IMR-90 (cell line): ENCODE results near the gene CLCN5. TPM values are rescaled to one million over a fixed set of nuclear protein-coding genes. Genes with fewer than 3 reads are reported as not detected.

Experiments used
- ATAC-seq: fragments of 200-7000 bp; cut with Tn5 transposase; 2 replicates; pipeline ENCODE4 v1.9.1; 2020; ENCODE audit warnings: low read depth, mild to moderate bottlenecking, moderate library complexity
- BruUV-seq: library from RNA; stranded (reverse); fragments of 400-500 nt; replicated peaks from 2 replicates; lab custom pipeline; 2021; lab: Mats Ljungman, UMichigan
- CTCF ChIA-PET: fragments of 300-600 bp; formaldehyde crosslinking; extraction: SDS; loops from one replicate; lab custom pipeline; 2021; ENCODE audit warnings: antibody characterized with exemption; lab: Yijun Ruan, JAX
- POLR2A ChIA-PET: fragments of 300-600 bp; sonication (Branson Sonifier 250); formaldehyde crosslinking; loops from one replicate; lab custom pipeline; 2022; ENCODE audit warnings: antibody characterized with exemption; ENCODE audit not compliant: unreplicated experiment; lab: Charles Lee
- DNase-seq: peaks from one replicate; pipeline ENCODE4 v3.0.0; 2013
- H2AFZ ChIP-seq: replicated peaks from 2 replicates; pipeline ENCODE3; 2013; ENCODE audit warnings: low read length, mild to moderate bottlenecking; ENCODE audit not compliant: poor library complexity
- H2AK5ac ChIP-seq: 2 replicates; pipeline ENCODE4 v1.6.1; 2013; ENCODE audit warnings: low read depth, low read length, inconsistent platforms
- H2AK9ac ChIP-seq: replicated peaks from 2 replicates; pipeline ENCODE3; 2013; ENCODE audit warnings: mild to moderate bottlenecking, low read depth, low read length, moderate library complexity; ENCODE audit not compliant: poor library complexity
- H2BK120ac ChIP-seq: 2 replicates; pipeline ENCODE4 v1.6.1; 2013; ENCODE audit warnings: low read depth, low read length, inconsistent platforms
- H2BK15ac ChIP-seq: 3 replicates; pipeline ENCODE4 v1.6.1; 2013; ENCODE audit warnings: low read depth, low read length, inconsistent platforms
- H2BK20ac ChIP-seq: 2 replicates; pipeline ENCODE4 v1.6.1; 2013; ENCODE audit warnings: low read depth, mild to moderate bottlenecking, inconsistent platforms, low read length, moderate library complexity
- H2BK5ac ChIP-seq: 2 replicates; pipeline ENCODE4 v1.6.1; 2013; ENCODE audit warnings: mild to moderate bottlenecking, low read depth, low read length, inconsistent platforms; ENCODE audit not compliant: poor library complexity, severe bottlenecking
- H3K14ac ChIP-seq: replicated peaks from 2 replicates; pipeline ENCODE4 v1.6.1; 2013; ENCODE audit warnings: low read depth, low read length, inconsistent platforms
- H3K18ac ChIP-seq: 2 replicates; pipeline ENCODE4 v1.6.1; 2013; ENCODE audit warnings: low read depth, low read length, control low read depth
- H3K23ac ChIP-seq: 2 replicates; pipeline ENCODE4 v1.6.1; 2013; ENCODE audit warnings: low read depth, low read length, inconsistent platforms
- H3K27ac ChIP-seq: 2 replicates; pipeline ENCODE4 v1.5.1; 2013; ENCODE audit warnings: mild to moderate bottlenecking, control low read depth, low read length; ENCODE audit not compliant: insufficient read depth
- H3K27me3 ChIP-seq: 2 replicates; pipeline ENCODE4 v1.6.1; 2013; ENCODE audit warnings: low read length; ENCODE audit not compliant: control insufficient read depth, insufficient read depth
- H3K36me3 ChIP-seq: 2 replicates; pipeline ENCODE4 v1.6.1; 2013; ENCODE audit warnings: low read length, mixed read lengths; ENCODE audit not compliant: control insufficient read depth, insufficient read depth
- H3K4ac ChIP-seq: 2 replicates; pipeline ENCODE4 v1.6.1; 2013; ENCODE audit warnings: low read depth, low read length, inconsistent platforms
- H3K4me1 ChIP-seq: 2 replicates; pipeline ENCODE4 v1.6.1; 2013; ENCODE audit warnings: low read length, mixed read lengths; ENCODE audit not compliant: control insufficient read depth, insufficient read depth
- H3K4me2 ChIP-seq: 2 replicates; pipeline ENCODE4 v1.6.1; 2013; ENCODE audit warnings: low read depth, mild to moderate bottlenecking, control low read depth, low read length, moderate library complexity
- H3K4me3 ChIP-seq: 2 replicates; pipeline ENCODE4 v1.5.1; 2013; ENCODE audit warnings: low read depth, mild to moderate bottlenecking, control low read depth, low read length, moderate library complexity; ENCODE audit not compliant: insufficient read depth
- H3K56ac ChIP-seq: 2 replicates; pipeline ENCODE4 v1.6.1; 2013; ENCODE audit warnings: low read length, inconsistent platforms; ENCODE audit not compliant: insufficient read depth; ENCODE audit errors: extremely low read depth
- H3K79me1 ChIP-seq, 2 experiments: 2 replicates each; pipeline ENCODE4 v1.6.1; 2013; ENCODE audit warnings: low read length in 2 of 2, inconsistent platforms in 1 of 2, low read depth in 1 of 2
- H3K9ac ChIP-seq: 2 replicates; pipeline ENCODE4 v1.6.1; 2013; ENCODE audit warnings: low read depth, low read length, control low read depth
- H3K9me1 ChIP-seq: 2 replicates; pipeline ENCODE4 v1.6.1; 2013; ENCODE audit warnings: low read length, inconsistent platforms; ENCODE audit not compliant: insufficient read depth
- H3K9me3 ChIP-seq: 2 replicates; pipeline ENCODE4 v1.6.1; 2013; ENCODE audit warnings: low read length; ENCODE audit not compliant: control insufficient read depth, insufficient read depth
- H4K20me1 ChIP-seq: 2 replicates; pipeline ENCODE4 v1.6.1; 2013; ENCODE audit warnings: low read length, inconsistent platforms; ENCODE audit not compliant: insufficient read depth
- H4K5ac ChIP-seq: 2 replicates; pipeline ENCODE4 v1.6.1; 2013; ENCODE audit warnings: mild to moderate bottlenecking, low read depth, low read length, control low read depth
- H4K8ac ChIP-seq, 2 experiments: 2 replicates each; pipeline ENCODE4 v1.6.1; 2013; ENCODE audit warnings: low read depth in 2 of 2, low read length in 2 of 2, control low read depth in 1 of 2, inconsistent platforms in 1 of 2
- H4K91ac ChIP-seq: 2 replicates; pipeline ENCODE4 v1.6.1; 2013; ENCODE audit warnings: low read depth, low read length, inconsistent platforms; ENCODE audit not compliant: insufficient read depth
- BHLHE40 ChIP-seq: fragments of 150-350 bp; IDR thresholded peaks from 2 replicates; pipeline ENCODE4 v1.6.1; 2016; ENCODE audit warnings: mild to moderate bottlenecking, low read depth, low read length
- CEBPB ChIP-seq: IDR thresholded peaks from 2 replicates; pipeline ENCODE4 v1.6.1; 2012; ENCODE audit warnings: low read depth, low read length, improper control_type of control experiment
- CHD1 ChIP-seq: IDR thresholded peaks from 2 replicates; pipeline ENCODE4 v1.6.1; 2012; ENCODE audit warnings: low read depth, low read length, improper control_type of control experiment
- FOS ChIP-seq: fragments of 150-350 bp; IDR thresholded peaks from 2 replicates; pipeline ENCODE4 v1.6.1; 2016; ENCODE audit warnings: low read depth, low read length
- MAFK ChIP-seq: IDR thresholded peaks from 2 replicates; pipeline ENCODE4 v1.6.1; 2012; ENCODE audit warnings: low read depth, low read length, improper control_type of control experiment
- MAZ ChIP-seq: IDR thresholded peaks from 2 replicates; pipeline ENCODE4 v1.6.1; 2012; ENCODE audit warnings: low read depth, mild to moderate bottlenecking, low read length, improper control_type of control experiment, moderate library complexity, borderline replicate concordance
- MXI1 ChIP-seq: IDR thresholded peaks from 2 replicates; pipeline ENCODE4 v1.6.1; 2012; ENCODE audit warnings: low read depth, mild to moderate bottlenecking, low read length, moderate library complexity, borderline replicate concordance
- NFE2L2 ChIP-seq: fragments of 150-350 bp; IDR thresholded peaks from 2 replicates; pipeline ENCODE4 v1.6.1; 2016; ENCODE audit warnings: low read depth, mild to moderate bottlenecking, low read length
- POLR2A ChIP-seq: IDR thresholded peaks from 2 replicates; pipeline ENCODE4 v1.6.1; 2012; ENCODE audit warnings: mild to moderate bottlenecking, low read depth, low read length
- RAD21 ChIP-seq: IDR thresholded peaks from 2 replicates; pipeline ENCODE4 v1.6.1; 2012; ENCODE audit warnings: low read length, improper control_type of control experiment
- RCOR1 ChIP-seq: IDR thresholded peaks from 2 replicates; pipeline ENCODE4 v1.6.1; 2012; ENCODE audit warnings: mild to moderate bottlenecking, low read length, improper control_type of control experiment; ENCODE audit not compliant: insufficient replicate concordance
- RFX5 ChIP-seq: IDR thresholded peaks from 2 replicates; pipeline ENCODE4 v1.8.0; 2012; ENCODE audit warnings: low read depth, mild to moderate bottlenecking, low read length, moderate library complexity
- SMC3 ChIP-seq: fragments of 150-350 bp; IDR thresholded peaks from 2 replicates; pipeline ENCODE4 v1.6.1; 2016; ENCODE audit warnings: low read depth, mild to moderate bottlenecking, antibody characterized with exemption, low read length, moderate library complexity
- WGBS, 2 experiments: methylation state at CpG; one replicate each; pipeline versions ENCODE4 v1.1.5 to v1.1.7; 2013; ENCODE audit warnings: missing lambda C conversion rate in 2 of 2; ENCODE audit not compliant: insufficient read length in 1 of 2; ENCODE audit errors: extremely low coverage in 2 of 2; 5-methylcytosine and 5-hydroxymethylcytosine counted together
- dilution Hi-C: fragments of 300-500 bp; cut with HindIII; formaldehyde crosslinking; loops from one replicate; pipeline ENCODE4 v1.14.3; 2018; ENCODE audit warnings: low sequenced_read_pairs; ENCODE audit not compliant: unreplicated experiment
- in situ Hi-C: fragments of 300-500 bp; cut with MboI; formaldehyde crosslinking; loops from 3 replicates; pipeline ENCODE4 v1.14.3; 2019; ENCODE audit warnings: low sequenced_read_pairs, inconsistent platforms, mixed read lengths
- intact Hi-C: fragments of 100-400 bp; cut with micrococcal nuclease; formaldehyde crosslinking; loops from 2 replicates; pipeline ENCODE4 v1.10.0; 2022
- polyA plus RNA-seq, 3 experiments: library from polyadenylated mRNA; depleted of rRNA; stranded (reverse); fragments of >200 nt; gene quantifications; 2 replicates each; pipeline ENCODE4 v1.2.3, GENCODE V29; 2012; ENCODE audit warnings: low replicate concordance in 1 of 3
- total RNA-seq: library from RNA; depleted of rRNA; stranded (reverse); fragments of >200 nt; gene quantifications from 2 replicates; pipeline ENCODE4 v1.2.3, GENCODE V29; 2012
- TF ChIP-seq, protein P1 (sequence below): fragments of 150-350 bp; IDR thresholded peaks from 2 replicates; pipeline ENCODE4 v1.6.1; 2016; ENCODE audit warnings: low read depth, mild to moderate bottlenecking, low read length, moderate library complexity, borderline replicate concordance

The CLCN5 gene
- total and polyA plus RNA-seq, 2 of the 4 experiments (the other 2 are of a cell fraction) = 1.4 to 5.9 TPM

- Histone ChIP-seq H3K9me3 (no peaks in the 10 kb centered on the region), H2AK5ac (no peak overlapping the region), H4K91ac (no peak overlapping the region), H4K5ac (no peak overlapping the region), H2BK5ac (no peak overlapping the region), H3K9ac (no peak overlapping the region), H2BK120ac (no peak overlapping the region), H2AK9ac (no peak overlapping the region), H3K27ac (no peak overlapping the region), H3K79me1 (no peaks in the 10 kb centered on the region), H3K4me2 (no peak overlapping the region), H3K18ac (no peak overlapping the region), H3K36me3 (no peaks in the 10 kb centered on the region), H2BK20ac (no peak overlapping the region), H2AFZ (no peak overlapping the region), H4K20me1 (no peaks in the 10 kb centered on the region), H3K4me3 (no peak overlapping the region), H3K9me1 (no peaks in the 10 kb centered on the region), H3K14ac (no peak overlapping the region), H3K27me3 (no peaks in the 10 kb centered on the region; the same call in 1 of the 2 replicates), H3K56ac (no peak overlapping the region), H3K4me1 (no peaks in the 10 kb centered on the region), H3K23ac (no peak overlapping the region), H3K4ac (no peak overlapping the region), H4K8ac (no peak overlapping the region), H2BK15ac (no peak overlapping the region)
- ATAC-seq (no peak), DNase-seq (no peak)
- TF ChIP-seq RAD21 (no peak), NFE2L2 (no peak), RCOR1 (no peak), CHD1 (no peak), FOS (no peak), MAZ (no peak), CEBPB (no peak), POLR2A (no peak), MXI1 (no peak), SMC3 (no peak), MAFK (no peak), BHLHE40 (no peak), RFX5 (no peak)
- TF ChIP-seq, protein P1, sequence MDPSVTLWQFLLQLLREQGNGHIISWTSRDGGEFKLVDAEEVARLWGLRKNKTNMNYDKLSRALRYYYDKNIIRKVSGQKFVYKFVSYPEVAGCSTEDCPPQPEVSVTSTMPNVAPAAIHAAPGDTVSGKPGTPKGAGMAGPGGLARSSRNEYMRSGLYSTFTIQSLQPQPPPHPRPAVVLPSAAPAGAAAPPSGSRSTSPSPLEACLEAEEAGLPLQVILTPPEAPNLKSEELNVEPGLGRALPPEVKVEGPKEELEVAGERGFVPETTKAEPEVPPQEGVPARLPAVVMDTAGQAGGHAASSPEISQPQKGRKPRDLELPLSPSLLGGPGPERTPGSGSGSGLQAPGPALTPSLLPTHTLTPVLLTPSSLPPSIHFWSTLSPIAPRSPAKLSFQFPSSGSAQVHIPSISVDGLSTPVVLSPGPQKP = no peak
- ChIA-PET POLR2A (no interaction called here), CTCF (no interaction called here)
- no CpG with 5 or more reads among the region's 1 CpG for WGBS, 2 experiments
- dilution Hi-C loops (no loop called here), intact Hi-C loops (no loop called here), in situ Hi-C loops (no loop called here)
- BruUV-seq = no TSS peak
Measured at GRCh38 chrX:49960061-49960460, 37.7 kb downstream of the CLCN5 start.
